Osteoblast (primary cell): Measurements from ENCODE around the gene ANKRD44. TPM values are rescaled to one million over a fixed set of nuclear protein-coding genes. Genes with fewer than 3 reads are reported as not detected.
A peak's percentile ranks its signal among the peaks of the same experiment; 100 is the strongest.

Experiments used
- DNase-seq: peaks from one replicate; pipeline ENCODE4 v3.0.0; 2011; ENCODE audit warnings: low spot score, mixed read lengths; ENCODE audit not compliant: insufficient read length; ENCODE audit errors: missing footprints
- H2AFZ ChIP-seq: 2 replicates; pipeline ENCODE4 v1.6.0; 2011; ENCODE audit warnings: mild to moderate bottlenecking, low read length
- H3K27ac ChIP-seq: 2 replicates; pipeline ENCODE4 v1.5.1; 2011; ENCODE audit warnings: mild to moderate bottlenecking, low read depth, low read length, moderate library complexity
- H3K27me3 ChIP-seq: 2 replicates; pipeline ENCODE4 v1.6.0; 2012; ENCODE audit warnings: mild to moderate bottlenecking, control low read depth, inconsistent platforms, low read length, moderate library complexity; ENCODE audit not compliant: insufficient read depth
- H3K36me3 ChIP-seq: 2 replicates; pipeline ENCODE4 v1.5.1; 2011; ENCODE audit warnings: mild to moderate bottlenecking, low read length, control low read depth, moderate library complexity; ENCODE audit not compliant: insufficient read depth
- H3K4me1 ChIP-seq: 2 replicates; pipeline ENCODE4 v1.5.1; 2011; ENCODE audit warnings: mild to moderate bottlenecking, low read length, control low read depth, moderate library complexity; ENCODE audit not compliant: insufficient read depth
- H3K4me2 ChIP-seq: 2 replicates; pipeline ENCODE4 v1.6.0; 2011; ENCODE audit warnings: mild to moderate bottlenecking, low read length; ENCODE audit not compliant: insufficient read depth
- H3K4me3 ChIP-seq: fragments of 200-600 bp; sonication (generic); 3 replicates; pipeline ENCODE4 v1.5.1; 2012; ENCODE audit warnings: mild to moderate bottlenecking, low read length, inconsistent platforms; ENCODE audit not compliant: insufficient read depth
- H3K79me2 ChIP-seq: 2 replicates; pipeline ENCODE4 v1.6.0; 2012; ENCODE audit warnings: mild to moderate bottlenecking, low read length, control low read depth, inconsistent platforms; ENCODE audit not compliant: insufficient read depth
- H3K9me3 ChIP-seq: 2 replicates; pipeline ENCODE4 v1.5.1; 2011; ENCODE audit warnings: low read depth, low read length, control low read depth
- H4K20me1 ChIP-seq: 2 replicates; pipeline ENCODE4 v1.6.0; 2012; ENCODE audit warnings: mild to moderate bottlenecking, low read length, control low read depth; ENCODE audit not compliant: insufficient read depth
- total RNA-seq: library from RNA; depleted of rRNA; stranded (reverse); fragments of >200 nt; gene quantifications from 2 replicates; pipeline ENCODE4 v1.2.3, GENCODE V29; 2012
- TF ChIP-seq, protein P1 (sequence below): IDR thresholded peaks from 2 replicates; pipeline ENCODE4 v1.5.1; 2011; ENCODE audit warnings: mild to moderate bottlenecking, low read depth, low read length, moderate library complexity; ENCODE audit errors: extremely low read depth

ANKRD44 gene
- total RNA-seq, 1 donor = 44.5 TPM

DNA sequence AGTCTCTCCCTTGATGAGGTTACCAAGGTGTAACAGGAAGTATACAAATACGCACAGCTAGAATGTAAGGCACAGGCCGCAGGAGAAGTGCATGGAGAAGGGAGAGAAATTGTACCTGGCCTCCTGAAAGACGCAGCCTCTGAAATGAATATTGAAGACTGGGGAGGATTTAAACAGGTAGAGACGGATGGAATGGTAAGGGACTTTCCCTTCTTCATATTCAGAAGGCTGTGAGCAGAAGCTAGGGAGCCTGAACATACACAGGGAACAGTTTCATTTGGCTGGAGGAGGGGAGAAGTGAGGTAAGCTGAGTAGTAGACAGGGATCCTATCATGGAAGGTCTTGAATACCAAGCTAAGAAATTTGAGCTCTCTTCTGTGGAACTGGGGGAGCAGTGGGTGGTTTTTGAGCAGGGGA lies 112.7 kb downstream of the ANKRD44 start:
- no peak for DNase-seq
- Histone ChIP-seq H2AFZ (no peak overlapping the region), H3K4me2 (no peak overlapping the region), H3K27ac (no peak overlapping the region), H4K20me1 (no peaks in the 10 kb centered on the region), H3K9me3 (no peaks in the 10 kb centered on the region), H3K79me2 (no peaks in the 10 kb centered on the region), H3K4me3 (no peak overlapping the region), H3K27me3 (no peaks in the 10 kb centered on the region), H3K36me3 (no peaks in the 10 kb centered on the region), H3K4me1 (peaks cover 5% of the 10 kb centered on the region)
- TF ChIP-seq, protein P1, sequence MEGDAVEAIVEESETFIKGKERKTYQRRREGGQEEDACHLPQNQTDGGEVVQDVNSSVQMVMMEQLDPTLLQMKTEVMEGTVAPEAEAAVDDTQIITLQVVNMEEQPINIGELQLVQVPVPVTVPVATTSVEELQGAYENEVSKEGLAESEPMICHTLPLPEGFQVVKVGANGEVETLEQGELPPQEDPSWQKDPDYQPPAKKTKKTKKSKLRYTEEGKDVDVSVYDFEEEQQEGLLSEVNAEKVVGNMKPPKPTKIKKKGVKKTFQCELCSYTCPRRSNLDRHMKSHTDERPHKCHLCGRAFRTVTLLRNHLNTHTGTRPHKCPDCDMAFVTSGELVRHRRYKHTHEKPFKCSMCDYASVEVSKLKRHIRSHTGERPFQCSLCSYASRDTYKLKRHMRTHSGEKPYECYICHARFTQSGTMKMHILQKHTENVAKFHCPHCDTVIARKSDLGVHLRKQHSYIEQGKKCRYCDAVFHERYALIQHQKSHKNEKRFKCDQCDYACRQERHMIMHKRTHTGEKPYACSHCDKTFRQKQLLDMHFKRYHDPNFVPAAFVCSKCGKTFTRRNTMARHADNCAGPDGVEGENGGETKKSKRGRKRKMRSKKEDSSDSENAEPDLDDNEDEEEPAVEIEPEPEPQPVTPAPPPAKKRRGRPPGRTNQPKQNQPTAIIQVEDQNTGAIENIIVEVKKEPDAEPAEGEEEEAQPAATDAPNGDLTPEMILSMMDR = no peak

GRCh38 chr2:197196541-197197180 lies 113.9 kb downstream of the ANKRD44 start:
- Histone ChIP-seq H3K36me3 (no peaks in the 10 kb centered on the region), H3K4me3 (no peak overlapping the region), H4K20me1 (no peaks in the 10 kb centered on the region), H3K9me3 (no peaks in the 10 kb centered on the region), H3K27ac (no peak overlapping the region), H2AFZ (no peak overlapping the region), H3K4me1 (peaks cover 5% of the 10 kb centered on the region), H3K4me2 (no peak overlapping the region), H3K79me2 (no peaks in the 10 kb centered on the region), H3K27me3 (no peaks in the 10 kb centered on the region)
- no peak for DNase-seq
- TF ChIP-seq, protein P1 = no peak

- H3K4me2 ChIP-seq = peak overlapping the region; percentile 34
- H3K27me3 ChIP-seq = no peaks in the 10 kb centered on the region
- H3K4me1 ChIP-seq = peaks cover 5% of the 10 kb centered on the region
- no peaks in the 10 kb centered on the region for H3K79me2 ChIP-seq
- TF ChIP-seq, protein P1 = no peak
- H3K4me3 ChIP-seq = no peak overlapping the region
- no peaks in the 10 kb centered on the region for H3K36me3 ChIP-seq
- no peaks in the 10 kb centered on the region for H4K20me1 ChIP-seq
- no peak overlapping the region for H2AFZ ChIP-seq
- no peak overlapping the region for H3K27ac ChIP-seq
- no peaks in the 10 kb centered on the region for H3K9me3 ChIP-seq
- no peak for DNase-seq
Measured at GRCh38 chr2:197195518-197195917, 115.1 kb downstream of the ANKRD44 start.

GRCh38 chr2:197191940-197192322 lies 118.6 kb downstream of the ANKRD44 start:
- H3K9me3 ChIP-seq = no peaks in the 10 kb centered on the region
- TF ChIP-seq, protein P1 = no peak
- DNase-seq = no peak
- no peaks in the 10 kb centered on the region for H3K79me2 ChIP-seq
- no peak overlapping the region for H3K4me3 ChIP-seq
- peaks cover 5% of the 10 kb centered on the region for H3K4me1 ChIP-seq
- H3K36me3 ChIP-seq = no peaks in the 10 kb centered on the region
- no peak overlapping the region for H3K27ac ChIP-seq
- no peak overlapping the region for H3K4me2 ChIP-seq
- no peaks in the 10 kb centered on the region for H4K20me1 ChIP-seq
- no peak overlapping the region for H2AFZ ChIP-seq
- H3K27me3 ChIP-seq = no peaks in the 10 kb centered on the region
